Bone marrow (tissue), 2 donors: Measurements from ENCODE around the gene JAG1.

Experiments used
- DNase-seq, 2 donors: peaks; one replicate each; lab custom pipeline; 2025; lab: John Stamatoyannopoulos, UW

The JAG1 gene

DNA sequence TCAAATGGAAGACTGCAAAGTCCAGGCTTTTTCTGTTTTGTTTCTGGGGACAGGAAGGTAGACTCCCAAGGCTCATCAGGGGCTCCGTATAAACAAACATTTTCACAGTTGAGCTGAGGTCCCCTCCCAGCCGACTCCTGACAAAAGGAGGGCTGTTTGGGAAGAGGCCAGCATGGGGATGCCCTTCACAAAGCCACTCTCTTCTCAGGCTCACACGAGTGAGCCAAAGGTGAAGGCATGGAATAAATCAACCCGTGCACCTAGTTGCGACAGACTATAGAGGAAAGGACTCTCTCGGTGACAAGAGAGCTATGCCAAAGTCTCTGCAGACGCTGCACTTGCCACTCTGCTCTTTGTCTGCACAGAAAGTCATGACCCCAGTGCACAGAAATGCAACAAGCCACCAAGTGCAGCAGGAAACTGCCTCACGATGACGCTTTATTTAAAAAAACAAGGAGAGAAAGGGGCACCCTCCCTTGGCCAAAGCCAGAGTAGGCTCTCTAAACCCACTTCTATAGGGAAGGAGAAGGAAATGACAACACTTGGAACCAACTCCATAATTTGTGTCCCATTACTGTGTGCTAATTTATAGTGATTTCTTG lies 21.0 kb downstream of the JAG1 start:
- no peak for DNase-seq

DNA sequence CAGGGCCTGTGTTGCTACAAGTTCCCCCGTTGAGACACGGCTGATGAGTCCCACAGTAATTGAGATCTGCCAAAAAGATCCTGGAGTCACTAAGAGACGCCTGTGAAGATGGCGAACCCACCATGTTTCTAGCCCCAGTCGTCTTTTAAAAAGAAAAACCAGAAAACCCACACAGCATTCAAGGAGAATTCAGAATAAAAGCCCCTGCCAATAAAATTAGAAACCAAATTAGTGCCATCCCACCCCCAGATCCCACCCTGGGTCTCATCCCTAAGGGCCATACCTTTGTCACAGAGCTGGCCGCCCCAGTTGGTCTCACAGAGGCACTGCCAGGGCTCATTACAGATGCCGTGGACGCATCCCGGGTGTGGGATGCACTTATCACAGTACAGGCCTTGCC lies 21.6 kb downstream of the JAG1 start:
- DNase-seq, result no peak

DNA sequence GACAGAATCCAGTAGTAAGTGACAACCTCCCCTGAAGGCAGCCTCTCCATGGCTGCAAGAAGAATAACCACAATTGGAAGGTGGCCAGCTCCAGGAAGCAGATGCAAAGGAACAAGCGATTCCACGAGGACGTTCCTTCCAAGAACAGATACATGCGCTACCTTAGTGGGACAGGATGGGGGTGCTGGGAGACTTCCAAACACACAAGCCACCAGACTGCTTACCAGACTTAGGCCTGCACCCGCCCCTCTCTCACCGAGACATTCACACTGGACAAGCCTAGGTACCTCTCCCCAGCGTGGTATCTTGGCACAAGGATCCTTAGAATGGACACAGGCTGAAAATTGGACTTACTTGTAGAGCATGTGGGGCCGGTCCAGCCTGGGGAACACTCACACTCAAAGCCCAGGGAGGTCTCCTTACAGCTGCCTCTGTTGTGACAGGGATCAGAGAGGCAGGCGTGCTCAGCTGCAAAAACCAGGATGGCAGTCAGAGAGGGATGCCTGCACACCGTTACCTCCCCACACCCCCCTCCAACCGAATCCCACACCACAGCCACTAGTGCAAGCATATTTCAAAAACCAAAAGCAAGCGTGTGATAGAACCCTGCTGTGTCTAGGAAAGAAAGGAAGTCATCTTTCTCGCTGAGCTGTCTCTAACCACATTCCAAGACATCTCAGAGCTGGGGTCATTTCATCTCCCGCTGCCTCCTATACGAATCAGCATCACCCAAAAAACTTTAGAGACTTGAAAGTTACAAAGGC lies 22.4 kb downstream of the JAG1 start:
- DNase-seq, result no peak

DNA sequence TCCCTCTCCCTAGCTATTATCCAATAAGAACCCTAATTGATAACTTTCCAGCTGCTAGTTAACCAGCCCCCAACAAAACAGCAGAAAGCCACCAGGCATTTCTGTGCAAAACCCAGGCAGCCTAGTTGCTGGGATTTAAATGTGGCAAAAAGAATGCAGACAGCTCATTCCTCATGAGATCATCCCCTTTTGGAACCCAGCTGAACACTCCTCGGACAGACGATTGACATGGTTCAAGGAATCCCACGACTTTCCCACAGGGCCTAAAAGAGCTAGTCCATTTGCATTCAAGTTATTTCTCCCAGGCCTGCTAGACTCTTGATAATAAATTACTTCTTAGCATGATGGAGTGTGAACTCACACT lies 24.0 kb downstream of the JAG1 start:
- DNase-seq, result no peak

DNA sequence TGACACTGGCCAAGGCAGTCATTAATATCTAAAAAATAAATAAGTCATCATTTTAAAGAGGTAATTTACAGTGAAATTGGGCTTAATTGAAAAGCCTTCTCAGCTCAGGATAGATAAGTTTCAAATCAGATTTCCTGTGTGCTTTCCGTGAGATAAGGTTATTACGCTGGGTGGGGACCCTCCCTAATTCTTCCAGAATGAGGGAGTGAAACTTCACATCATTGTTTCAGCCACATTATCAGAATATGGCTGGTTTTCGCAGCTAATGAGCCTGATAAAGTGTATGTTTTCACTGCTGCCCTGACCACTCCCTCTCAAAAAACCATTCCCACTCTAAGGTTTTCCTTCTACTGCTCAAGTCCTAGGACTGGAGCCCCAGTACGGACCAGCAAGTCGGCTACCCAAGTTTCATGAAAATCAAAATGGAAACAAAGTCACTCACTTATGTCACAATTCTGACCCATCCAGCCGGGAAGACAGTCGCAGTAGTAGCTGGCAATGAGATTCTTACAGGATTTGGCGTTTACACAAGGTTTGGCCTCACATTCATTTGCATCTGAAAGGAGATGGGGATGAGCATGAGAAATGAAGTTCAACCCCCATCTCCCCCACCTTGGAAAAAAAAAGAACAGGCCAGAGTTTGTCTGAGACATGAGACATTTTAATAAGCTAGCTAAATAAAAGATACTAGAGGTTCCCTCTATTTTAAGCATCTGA lies 24.6 kb downstream of the JAG1 start:
- no peak for DNase-seq

DNA sequence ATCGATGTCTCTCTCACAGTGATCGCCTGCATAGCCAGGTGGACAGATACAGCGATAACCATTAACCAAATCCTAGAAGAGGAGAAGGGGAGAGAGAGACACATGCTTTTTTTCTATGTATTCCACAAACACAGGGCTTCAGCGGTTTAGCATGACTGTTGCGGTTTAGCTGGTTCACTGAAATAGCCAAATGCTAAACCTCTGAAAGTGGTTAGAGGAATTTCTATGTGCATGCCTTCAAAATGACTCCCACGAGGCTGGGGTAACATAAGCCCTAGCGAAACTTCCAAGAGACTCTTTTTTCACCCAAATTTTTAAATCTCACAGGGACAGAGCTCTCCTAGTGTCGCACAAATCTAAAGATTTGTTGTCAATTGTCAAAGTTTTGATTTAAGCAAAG lies 25.1 kb downstream of the JAG1 start:
- no peak for DNase-seq

DNA sequence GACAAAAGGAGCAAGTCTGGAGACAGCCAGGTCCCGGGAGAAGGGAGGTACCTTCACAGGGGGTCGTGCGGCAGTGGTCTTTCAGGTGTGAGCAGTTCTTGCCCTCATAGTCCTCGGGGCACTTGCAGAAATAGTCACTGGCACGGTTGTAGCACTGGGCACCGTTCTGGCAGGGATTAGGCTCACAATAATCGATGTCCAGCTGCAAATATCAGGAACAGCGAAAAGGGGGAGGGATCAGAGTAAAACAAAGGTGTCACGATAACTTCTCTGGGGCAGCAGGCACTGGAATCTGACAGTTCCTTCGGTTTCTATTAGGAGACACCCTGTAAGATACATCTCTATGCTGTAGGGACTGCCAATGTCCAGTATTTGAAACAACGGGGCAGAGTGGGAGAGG lies 25.9 kb downstream of the JAG1 start:
- no peak for DNase-seq

DNA sequence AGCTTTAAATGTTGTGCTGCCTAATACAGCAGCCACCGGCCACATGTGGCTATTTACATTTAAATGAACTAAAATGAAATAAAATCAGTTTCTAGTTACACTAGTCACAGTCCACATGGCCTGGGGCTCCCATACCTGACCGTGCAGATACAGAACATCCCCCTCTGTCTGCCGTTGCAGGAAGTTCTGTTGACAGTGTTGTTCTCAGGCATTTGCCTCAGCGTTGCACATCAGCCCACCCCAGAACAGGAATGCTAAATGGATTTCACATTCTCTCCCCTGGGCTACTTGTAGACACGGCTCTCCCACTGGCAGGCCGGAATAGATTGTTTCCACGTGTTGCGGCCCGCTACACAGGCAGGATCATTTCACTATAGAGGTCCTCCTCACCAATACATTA lies 26.3 kb downstream of the JAG1 start:
- no peak for DNase-seq

DNA sequence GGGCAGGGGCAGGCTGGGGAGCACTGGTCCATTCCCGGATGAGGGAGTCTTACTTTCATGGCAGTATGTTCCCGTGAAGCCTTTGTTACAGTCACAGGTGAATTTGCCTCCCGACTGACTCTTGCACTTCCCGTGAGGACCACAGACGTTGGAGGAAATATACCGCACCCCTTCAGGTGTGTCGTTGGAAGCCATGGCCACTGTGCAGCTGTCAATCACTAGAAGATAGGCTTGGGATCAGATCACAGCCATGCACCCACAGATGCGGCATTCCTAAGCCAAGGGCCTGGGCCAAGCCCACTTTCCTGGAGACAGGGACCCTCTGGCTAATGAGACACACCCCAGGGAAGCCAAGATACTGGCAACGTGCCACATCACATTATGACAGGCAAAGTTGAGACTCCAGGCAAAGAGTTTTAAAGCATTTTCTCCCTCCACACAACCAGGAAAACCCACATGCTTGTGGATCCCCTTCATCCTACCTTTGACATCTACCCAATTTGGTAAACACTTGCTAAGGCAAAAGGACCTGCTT lies 26.8 kb downstream of the JAG1 start:
- DNase-seq, result no peak

DNA sequence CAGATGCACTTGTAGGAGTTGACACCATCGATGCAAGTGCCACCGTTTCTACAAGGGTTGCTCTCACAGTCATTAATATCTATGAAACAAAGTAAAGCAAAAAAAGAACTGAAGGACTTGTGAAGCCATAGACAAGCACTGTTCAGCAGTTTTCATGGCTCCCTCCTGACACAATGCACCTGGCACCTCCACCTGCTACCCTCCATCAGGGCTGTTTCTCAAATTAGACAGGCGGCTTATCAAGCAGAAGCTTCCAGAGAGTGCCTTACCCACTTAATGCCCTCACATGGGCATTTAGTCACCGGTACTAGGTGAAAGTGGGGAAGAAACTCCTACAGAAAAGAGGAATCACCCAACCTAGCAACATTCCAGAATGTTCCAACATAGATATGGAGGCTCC lies 27.8 kb downstream of the JAG1 start:
- DNase-seq, result no peak

DNA sequence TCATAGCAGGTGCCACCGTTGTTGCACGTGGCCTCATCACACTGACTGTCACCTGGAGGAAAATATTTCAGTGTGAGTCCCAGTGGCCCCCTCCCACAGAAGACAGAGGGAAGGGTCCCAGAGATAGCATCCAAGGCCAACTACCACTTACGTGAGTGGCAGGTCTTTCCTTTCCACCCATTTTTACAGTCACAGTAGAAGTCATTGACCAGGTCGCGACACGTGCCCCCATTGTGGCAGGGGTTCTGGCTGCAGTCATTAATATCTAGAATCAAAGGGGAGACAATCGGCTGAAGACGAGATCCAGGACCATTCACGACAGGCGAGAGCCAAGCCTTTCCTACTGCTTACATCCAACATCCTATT lies 28.6 kb downstream of the JAG1 start:
- no peak for DNase-seq

DNA sequence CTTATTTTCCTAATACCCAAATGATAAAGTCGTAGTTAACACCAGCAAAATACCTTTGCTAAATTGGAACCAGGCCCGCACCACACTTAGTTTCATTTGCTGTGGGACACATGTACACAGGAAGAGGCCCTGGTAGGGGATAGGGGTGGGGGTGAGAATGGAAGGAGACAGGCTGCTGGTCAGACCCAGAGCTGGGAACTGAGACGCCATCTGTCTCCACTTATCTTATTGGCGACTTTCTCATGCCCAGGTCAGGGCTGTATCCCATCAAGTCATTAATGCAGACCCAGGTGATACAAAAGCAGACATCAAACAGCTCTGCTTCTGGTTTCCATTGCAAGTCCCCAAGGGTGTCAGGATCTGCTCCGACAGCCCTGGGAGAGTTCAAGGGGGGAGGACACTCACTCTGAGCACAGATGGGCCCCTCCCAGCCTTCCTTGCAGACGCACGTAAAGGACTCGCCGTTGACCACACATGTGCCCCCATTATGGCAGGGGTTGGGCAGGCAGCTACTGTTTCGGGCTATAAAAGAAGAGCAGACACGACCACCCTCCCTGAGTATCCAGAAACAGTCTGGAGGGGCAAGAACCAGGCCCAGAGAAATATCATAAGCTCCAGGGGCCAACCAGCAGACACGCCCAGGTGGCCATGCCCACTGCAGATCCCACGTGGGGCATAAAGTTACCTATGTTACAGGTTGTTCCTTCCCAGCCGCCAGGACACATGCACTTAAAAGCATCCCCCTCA lies 29.2 kb downstream of the JAG1 start:
- no peak for DNase-seq

DNA sequence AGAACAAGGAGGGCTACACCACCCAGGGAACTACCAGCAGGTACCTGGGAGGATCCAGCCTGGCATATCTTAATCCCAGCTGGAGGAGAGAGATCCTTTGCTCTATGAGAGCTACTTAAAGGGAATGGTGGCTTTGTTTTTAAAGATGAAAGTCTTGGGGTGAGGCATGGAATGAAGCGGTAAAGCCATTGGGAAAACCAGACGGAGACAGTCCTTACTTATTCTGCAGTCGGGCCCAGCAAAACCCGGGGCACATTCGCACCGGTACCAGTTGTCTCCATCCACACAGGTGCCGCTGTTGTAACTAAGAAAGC lies 30.3 kb downstream of the JAG1 start:
- DNase-seq, result no peak

DNA sequence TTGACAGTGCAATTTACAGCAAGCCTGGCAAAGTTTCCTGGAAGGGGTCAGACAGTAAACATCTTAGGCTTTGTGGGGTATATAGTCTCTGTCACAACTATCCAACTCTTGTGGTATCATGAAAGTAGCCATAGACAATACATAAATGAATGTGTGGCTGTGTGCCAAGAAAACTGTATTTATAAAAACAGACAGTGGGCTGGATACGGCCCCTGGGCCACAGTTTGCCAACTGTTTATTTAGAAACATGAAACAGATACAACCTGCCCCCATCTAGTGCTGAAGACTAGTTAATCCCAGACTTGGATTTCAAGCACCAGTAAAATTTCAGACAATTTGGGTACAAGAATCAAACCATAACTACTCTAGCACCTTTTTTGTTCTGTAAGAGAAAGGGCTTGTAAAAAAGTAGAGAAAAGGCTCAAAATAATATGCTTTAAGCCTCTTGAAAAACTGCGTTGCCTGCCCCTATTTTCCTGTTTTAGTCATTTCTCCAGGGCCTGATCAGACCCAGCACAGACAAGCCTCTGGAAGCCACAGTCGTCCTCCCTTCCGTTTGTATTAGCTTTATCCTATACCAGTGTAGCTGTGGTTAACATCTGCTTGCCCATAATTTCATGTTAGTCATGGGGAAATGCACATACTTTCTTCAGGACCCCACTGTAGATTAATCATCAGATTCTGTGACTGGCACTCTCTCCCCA lies 30.8 kb downstream of the JAG1 start:
- no peak for DNase-seq

DNA sequence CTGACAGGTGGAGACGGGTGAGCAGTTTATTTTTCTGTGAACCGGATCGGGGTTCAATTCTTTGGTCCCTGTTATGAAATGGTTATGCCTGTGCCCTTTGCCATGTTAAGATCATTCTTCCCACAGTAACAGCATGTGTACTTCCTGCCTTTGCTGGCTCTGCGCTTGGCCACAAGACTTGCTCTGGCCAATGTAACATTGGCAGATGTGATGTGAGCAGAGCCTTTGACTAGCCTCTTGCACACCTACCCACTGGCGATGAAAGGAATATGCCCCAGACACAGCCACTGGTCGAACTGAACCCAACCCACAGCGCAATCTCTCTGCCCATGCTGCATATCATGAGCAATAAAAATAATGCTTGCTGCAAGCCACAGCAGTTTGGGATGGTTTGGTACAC lies 31.9 kb downstream of the JAG1 start:
- no peak for DNase-seq

DNA sequence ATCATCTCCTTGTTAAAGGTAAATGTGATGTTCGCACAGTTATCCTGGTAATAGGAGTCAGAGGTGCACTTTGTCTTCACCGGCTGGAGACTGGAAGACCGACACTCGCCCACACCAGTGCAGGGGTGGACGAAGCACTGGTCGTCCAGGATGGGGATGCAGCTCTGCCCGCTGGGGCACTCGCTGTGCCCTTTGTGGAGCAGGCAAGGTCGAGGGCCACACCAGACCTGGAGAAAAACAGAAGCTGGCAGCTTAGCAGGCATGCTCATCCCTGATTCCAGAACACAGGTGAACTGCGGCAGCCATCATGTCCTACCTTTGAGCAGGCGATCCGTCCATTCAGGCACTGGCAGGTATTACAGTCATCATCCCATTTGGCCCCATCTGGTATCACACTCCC lies 32.3 kb downstream of the JAG1 start:
- no peak for DNase-seq

DNA sequence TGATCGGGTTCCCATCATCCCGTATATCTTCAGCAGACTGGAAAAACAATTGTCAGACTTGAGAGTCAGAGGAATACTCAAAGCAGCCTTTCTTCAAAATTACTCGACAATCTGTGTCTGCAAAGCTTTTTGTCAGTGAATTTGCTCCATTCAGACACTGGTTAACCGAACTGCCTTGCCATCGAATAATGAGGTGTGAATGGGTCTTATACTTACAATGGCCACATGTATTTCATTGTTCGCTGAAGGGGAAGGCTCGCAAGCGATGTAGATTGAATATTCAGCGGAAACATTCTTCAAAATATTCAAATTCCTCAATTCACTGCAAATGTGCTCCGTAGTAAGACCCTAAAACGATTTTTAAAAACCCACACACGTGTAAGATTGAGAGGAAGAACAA lies 32.9 kb downstream of the JAG1 start:
- DNase-seq, result no peak

DNA sequence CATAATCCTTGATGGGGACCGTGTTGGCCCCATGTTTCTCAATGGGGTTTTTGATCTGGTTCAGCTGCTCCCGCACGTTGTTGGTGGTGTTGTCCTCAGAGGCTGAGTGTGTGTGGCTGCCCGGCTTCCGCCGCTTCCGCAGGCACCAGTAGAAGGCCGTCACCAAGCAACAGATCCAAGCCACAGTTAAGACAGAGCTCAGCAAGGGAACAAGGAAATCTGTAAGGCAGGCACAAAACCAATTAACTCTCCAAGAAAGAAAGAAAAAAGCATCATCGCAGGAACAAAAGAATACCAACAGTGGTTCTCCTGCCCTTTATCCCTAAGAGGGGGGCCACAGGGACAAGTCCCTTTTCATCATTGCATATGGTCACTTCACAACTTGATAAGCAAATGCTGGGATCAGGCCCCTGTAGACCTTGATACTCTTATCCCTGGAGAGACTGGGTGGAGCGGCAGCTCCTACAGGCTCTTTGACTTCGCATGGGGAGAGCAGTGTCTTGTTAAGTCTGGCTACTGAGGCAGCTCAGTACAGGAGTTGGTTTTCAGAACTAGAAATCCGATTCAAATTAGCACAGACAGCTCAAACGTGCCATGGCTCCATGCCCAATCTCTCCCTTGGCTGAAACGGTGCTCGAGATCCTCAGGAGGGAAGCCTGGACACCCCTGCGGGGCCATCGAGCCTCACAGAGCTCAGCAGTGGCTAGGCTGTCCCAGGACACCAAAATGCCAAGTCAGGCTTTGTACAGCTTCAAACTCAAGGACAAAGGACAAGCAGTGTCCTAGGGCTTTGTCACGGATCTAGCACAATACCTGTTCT lies 33.9 kb downstream of the JAG1 start:
- no peak for DNase-seq

DNA sequence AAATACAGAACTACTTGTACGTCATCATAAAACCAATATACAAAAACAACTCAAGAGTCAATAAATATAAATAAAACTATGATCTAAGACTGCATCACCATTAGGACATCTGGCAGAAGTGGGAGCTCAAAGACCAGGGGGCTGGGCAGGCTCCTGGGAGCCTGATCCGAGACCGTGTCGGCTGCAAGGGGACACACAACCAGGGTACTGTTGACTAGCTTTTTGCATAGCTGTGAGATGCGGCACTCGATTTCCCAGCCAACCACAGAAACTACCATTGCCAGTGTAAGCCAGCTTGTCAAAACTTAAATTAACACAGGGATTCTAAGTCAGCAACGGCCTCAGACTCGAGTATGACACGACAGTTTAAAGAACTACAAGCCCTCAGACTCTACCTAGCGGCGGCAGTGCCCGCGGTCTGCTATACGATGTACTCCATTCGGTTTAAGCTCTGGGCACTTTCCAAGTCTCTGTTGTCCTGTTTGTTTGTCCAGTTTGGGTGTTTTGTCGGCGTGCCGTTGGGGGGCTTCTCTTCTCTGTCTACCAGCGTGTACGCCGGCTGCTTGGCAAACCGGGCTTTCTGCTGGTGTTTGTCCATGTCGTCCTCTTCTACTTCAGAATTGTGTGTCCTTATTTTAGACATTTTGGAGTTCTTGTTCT lies 34.6 kb downstream of the JAG1 start:
- DNase-seq, result no peak

DNA sequence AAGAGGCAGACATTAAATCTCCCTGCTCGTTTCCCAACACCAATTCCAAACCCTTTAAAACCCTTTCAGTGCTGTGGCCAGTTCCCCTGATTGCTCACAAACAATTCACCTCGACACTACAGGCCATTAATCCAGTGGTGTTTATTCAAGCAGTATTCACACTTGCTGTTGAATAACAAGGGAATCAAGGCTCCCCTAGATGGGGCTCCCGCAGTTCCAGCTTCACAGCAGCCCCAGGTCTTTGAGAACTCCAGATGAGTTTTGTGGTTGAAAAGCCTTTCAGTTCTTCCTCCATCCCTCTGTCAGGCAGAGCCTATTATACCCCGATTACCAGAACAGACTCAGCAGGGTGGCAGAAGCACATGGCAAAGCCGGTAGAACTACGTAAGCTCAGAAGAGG lies 36.2 kb downstream of the JAG1 start:
- no peak for DNase-seq
